ENCODE data around the gene TNPO3.
"Not testable (repeated sequence)": the region's sequence is repeated elsewhere in the genome, so short reads cannot be mapped to it uniquely, and the experiment has no call there.

TNPO3 gene

GRCh38 chr7:128921866-128922440, 133.0 kb downstream of the TNPO3 start:
- no peak for DNase-seq (ENCODE audit: low read depth in 2 of 2)

- no peak for DNase-seq (ENCODE audit: low read depth in 2 of 2)
Observed at GRCh38 chr7:128920913-128921582, 133.9 kb downstream of the TNPO3 start.

GRCh38 chr7:128919881-128920799, 134.8 kb downstream of the TNPO3 start:
- DNase-seq (ENCODE audit: low read depth in 2 of 2) = no peak

- DNase-seq (ENCODE audit: low read depth in 2 of 2) = no peak
Observed at GRCh38 chr7:128919241-128919640, 135.7 kb downstream of the TNPO3 start.

GRCh38 chr7:128918016-128918665, 136.8 kb downstream of the TNPO3 start:
- DNase-seq (ENCODE audit: low read depth in 2 of 2) = no peak

GRCh38 chr7:128917122-128917521, 137.8 kb downstream of the TNPO3 start:
- no peak for DNase-seq (ENCODE audit: low read depth in 2 of 2)

GRCh38 chr7:128916643-128916915, 138.3 kb downstream of the TNPO3 start:
- no peak for DNase-seq (ENCODE audit: low read depth in 2 of 2)

GRCh38 chr7:128915841-128916642, 138.9 kb downstream of the TNPO3 start:
- no peak for DNase-seq (ENCODE audit: low read depth in 2 of 2)

- DNase-seq (ENCODE audit: low read depth in 2 of 2) = no peak
Observed at GRCh38 chr7:128915271-128915819, 139.6 kb downstream of the TNPO3 start.

- DNase-seq (ENCODE audit: low read depth in 2 of 2) = no peak
Observed at GRCh38 chr7:128914566-128915151, 140.3 kb downstream of the TNPO3 start.

- no peak for DNase-seq (ENCODE audit: low read depth in 2 of 2)
Observed at GRCh38 chr7:128913870-128914565, 140.9 kb downstream of the TNPO3 start.

GRCh38 chr7:128912709-128913495, 142.0 kb downstream of the TNPO3 start:
- not testable (repeated sequence) for DNase-seq (ENCODE audit: low read depth in 2 of 2)

GRCh38 chr7:128912281-128912680, 142.6 kb downstream of the TNPO3 start:
- DNase-seq (ENCODE audit: low read depth in 2 of 2) = no peak

GRCh38 chr7:128911423-128912031, 143.4 kb downstream of the TNPO3 start:
- no peak for DNase-seq (ENCODE audit: low read depth in 2 of 2)

GRCh38 chr7:128910569-128910945, 144.4 kb downstream of the TNPO3 start, which contains the start of gene KCP:
Gene KCP, minus strand, starts transcription at chr7:128910709. Its CDS starts 33 bp downstream, at chr7:128910676.
- DNase-seq (ENCODE audit: low read depth in 2 of 2) = no peak

- no peak for DNase-seq (ENCODE audit: low read depth in 2 of 2)
Observed at GRCh38 chr7:128909625-128910568, 145.0 kb downstream of the TNPO3 start.

GRCh38 chr7:128908750-128909624, 145.9 kb downstream of the TNPO3 start:
- DNase-seq (ENCODE audit: low read depth in 2 of 2) = no peak
